K562 (cell line): ENCODE results near the gene AK2. TPM values are rescaled to one million over a fixed set of nuclear protein-coding genes. Genes with fewer than 3 reads are reported as not detected.

Source experiments
- BACH1 ChIP-seq: fragments of 200-800 bp; sonication (Bioruptor generic); IDR thresholded peaks from 2 replicates; pipeline ENCODE4 v1.6.1; 2016; ENCODE audit warnings: missing genetic modification characterization, missing compliant biosample characterization
- GTF2A2 ChIP-seq: IDR thresholded peaks from 2 replicates; pipeline ENCODE4 v1.6.1; 2016; ENCODE audit warnings: mild to moderate bottlenecking, missing genetic modification characterization, missing compliant biosample characterization
- ILK ChIP-seq: fragments of 450-650 bp; IDR thresholded peaks from 2 replicates; pipeline ENCODE4 v1.6.1; 2016; ENCODE audit warnings: missing genetic modification characterization, low read depth, mild to moderate bottlenecking, missing compliant biosample characterization, moderate library complexity, borderline replicate concordance
- MEF2D ChIP-seq: conservative IDR thresholded peaks from 2 replicates; pipeline ENCODE4 v1.6.1; 2016; ENCODE audit warnings: low read depth, missing genetic modification characterization, missing compliant biosample characterization
- RREB1 ChIP-seq: fragments of 250-450 bp; sonication (Bioruptor Pico); IDR thresholded peaks from 2 replicates; pipeline ENCODE4 v1.4.0; 2020
- SAP30 ChIP-seq: fragments of 200-600 bp; sonication (generic); IDR thresholded peaks from 2 replicates; pipeline ENCODE4 v1.6.1; 2012; ENCODE audit warnings: borderline replicate concordance, low read depth, mild to moderate bottlenecking, moderate library complexity, low read length, control low read depth, inconsistent platforms; ENCODE audit not compliant: insufficient read depth, poor library complexity, severe bottlenecking
- SMAD3 ChIP-seq: fragments of 450-650 bp; formaldehyde crosslinking; conservative IDR thresholded peaks from 2 replicates; pipeline ENCODE4 v1.4.0; 2020; ENCODE audit warnings: mild to moderate bottlenecking
- THAP12 ChIP-seq: fragments of 250-450 bp; sonication (Bioruptor Pico); IDR thresholded peaks from 2 replicates; pipeline ENCODE4 v1.9.0; 2021; ENCODE audit warnings: mild to moderate bottlenecking, inconsistent platforms
- ZNF3 ChIP-seq: fragments of 250-450 bp; sonication (Bioruptor Pico); IDR thresholded peaks from 2 replicates; pipeline ENCODE4 v1.5.0; 2021; ENCODE audit warnings: mild to moderate bottlenecking, moderate library complexity
- ZNF395 ChIP-seq: fragments of 200-800 bp; sonication (Bioruptor generic); IDR thresholded peaks from 2 replicates; pipeline ENCODE4 v1.6.1; 2017; ENCODE audit warnings: missing genetic modification characterization, missing compliant biosample characterization
- ZNF511 ChIP-seq: sonication (generic); formaldehyde crosslinking; IDR thresholded peaks from 2 replicates; pipeline ENCODE4 v1.8.0; 2022; ENCODE audit warnings: mild to moderate bottlenecking, missing genetic modification reagents
- ZNF512 ChIP-seq: IDR thresholded peaks from 2 replicates; pipeline ENCODE4 v1.6.1; 2016; ENCODE audit warnings: missing genetic modification characterization, missing compliant biosample characterization
- ZNF717 ChIP-seq: fragments of 250-450 bp; sonication (Bioruptor Pico); IDR thresholded peaks from 2 replicates; pipeline ENCODE4 v1.5.0; 2021
- ZNF766 ChIP-seq: fragments of 200-800 bp; sonication (Bioruptor generic); conservative IDR thresholded peaks from 2 replicates; pipeline ENCODE4 v1.6.1; 2016; ENCODE audit warnings: missing genetic modification characterization, missing compliant biosample characterization
- polyA plus RNA-seq, 8 experiments: library from polyadenylated mRNA; depleted of rRNA in 4 of 8; stranded (reverse) in 5 of 8; unstranded in 3 of 8; fragments of >200 nt; fragmentation: Nextera tagmentation in 2 of 8; fragmentation: Illumina TruSeq in 1 of 8; extraction: Ambion mirVana in 2 of 8; extraction: Trizol in 1 of 8; gene quantifications; 2 replicates each; pipeline versions ENCODE4 v1.2.1 to v1.2.3, GENCODE V29; 2011 to 2014; ENCODE audit warnings: inconsistent platforms in 1 of 8, missing spikeins in 1 of 8
- total RNA-seq, 7 experiments: library from RNA; depleted of rRNA in 6 of 7; stranded (reverse); fragments of >200 nt in 6 of 7; fragmentation: Illumina TruSeq in 2 of 7; extraction: Trizol in 2 of 7; gene quantifications; 2 replicates each; pipeline versions ENCODE4 v1.2.1 to v1.2.3, GENCODE V29; 2011 to 2021; ENCODE audit warnings: low replicate concordance in 1 of 7

The AK2 gene
- total and polyA plus RNA-seq, 9 of the 15 experiments (the other 6 are each of a cell fraction or from before 2014, with no cell fraction given) = 105 to 1,050 (median 509) TPM

- 0 out of 2 replicates have a peak, but pooled peaks have one; percentile 64 for TF ChIP-seq GTF2A2
- TF ChIP-seq ZNF3 (CRISPR knock-in tag) = no peak
- no peak for TF ChIP-seq SAP30
- TF ChIP-seq BACH1 (tag) = peak; percentile 51; the same call in 1 of the 2 replicates
- 0 out of 2 replicates have a peak, but pooled peaks have one; percentile 22 for TF ChIP-seq ZNF766
- TF ChIP-seq MEF2D (tag) = 0 out of 2 replicates have a peak, but pooled peaks have one; percentile 41
- no peak for TF ChIP-seq ZNF717 (CRISPR knock-in tag)
- no peak for TF ChIP-seq RREB1 (CRISPR knock-in tag)
- TF ChIP-seq ZNF511 = no peak
- TF ChIP-seq ZNF395 (CRISPR knock-in tag) = peak; percentile 69; the same call in 1 of the 2 replicates
- TF ChIP-seq SMAD3 (CRISPR knock-in tag) = 0 out of 2 replicates have a peak, but pooled peaks have one; percentile 55
- no peak for TF ChIP-seq ZNF512
- no peak for TF ChIP-seq THAP12
- peak; percentile 60; the same call in 1 of the 2 replicates for TF ChIP-seq ILK (tag)
Observed at GRCh38 chr1:33043267-33044092, 6.8 kb upstream of the AK2 start (continued).
